ENCODE results near the gene LDLR. TPM values are rescaled to one million over a fixed set of nuclear protein-coding genes. Genes with fewer than 3 reads are reported as not detected.

The LDLR gene
- total RNA-seq, 2 experiments from 2014 or later = 88.3 to 99.1 TPM

- no peak for TF ChIP-seq EZH2phosphoT487 (IDR thresholded peaks at IDR 0.05; ENCODE audit: borderline replicate concordance, low read depth, low read length)
- TF ChIP-seq, protein P1, sequence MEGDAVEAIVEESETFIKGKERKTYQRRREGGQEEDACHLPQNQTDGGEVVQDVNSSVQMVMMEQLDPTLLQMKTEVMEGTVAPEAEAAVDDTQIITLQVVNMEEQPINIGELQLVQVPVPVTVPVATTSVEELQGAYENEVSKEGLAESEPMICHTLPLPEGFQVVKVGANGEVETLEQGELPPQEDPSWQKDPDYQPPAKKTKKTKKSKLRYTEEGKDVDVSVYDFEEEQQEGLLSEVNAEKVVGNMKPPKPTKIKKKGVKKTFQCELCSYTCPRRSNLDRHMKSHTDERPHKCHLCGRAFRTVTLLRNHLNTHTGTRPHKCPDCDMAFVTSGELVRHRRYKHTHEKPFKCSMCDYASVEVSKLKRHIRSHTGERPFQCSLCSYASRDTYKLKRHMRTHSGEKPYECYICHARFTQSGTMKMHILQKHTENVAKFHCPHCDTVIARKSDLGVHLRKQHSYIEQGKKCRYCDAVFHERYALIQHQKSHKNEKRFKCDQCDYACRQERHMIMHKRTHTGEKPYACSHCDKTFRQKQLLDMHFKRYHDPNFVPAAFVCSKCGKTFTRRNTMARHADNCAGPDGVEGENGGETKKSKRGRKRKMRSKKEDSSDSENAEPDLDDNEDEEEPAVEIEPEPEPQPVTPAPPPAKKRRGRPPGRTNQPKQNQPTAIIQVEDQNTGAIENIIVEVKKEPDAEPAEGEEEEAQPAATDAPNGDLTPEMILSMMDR (conservative IDR thresholded peaks at IDR 0.05; ENCODE audit: low read length) = no peak
- Histone ChIP-seq H3K36me3 (ENCODE audit: insufficient read depth, low read length) (peaks cover 60% of the 10 kb centered on the region), H3K4me3 (ENCODE audit: low read depth, low read length, poor library complexity, severe bottlenecking) (no peak overlapping the region), H3K27ac (ENCODE audit: low read depth, low read length, poor library complexity, severe bottlenecking) (no peak overlapping the region), H3K79me2 (ENCODE audit: insufficient read depth, low read depth, low read length) (no peaks in the 10 kb centered on the region), H3K9me3 (ENCODE audit: low read length) (no peaks in the 10 kb centered on the region), H2AFZ (ENCODE audit: low read length) (no peak overlapping the region), H3K4me2 (ENCODE audit: low read length) (no peak overlapping the region), H4K20me1 (ENCODE audit: insufficient read depth, low read length) (no peaks in the 10 kb centered on the region), H3K9me2 (ENCODE audit: insufficient read depth, low read length) (no peaks in the 10 kb centered on the region), H3K4me1 (ENCODE audit: insufficient read depth, low read length, poor library complexity, severe bottlenecking) (no peaks in the 10 kb centered on the region)
- no peak for DNase-seq (ENCODE audit: low spot score)
- intact Hi-C loops (cut with micrococcal nuclease; ENCODE audit: unreplicated experiment) = no loop called here
- BruUV-seq (replicated peaks) = no TSS peak
- ChIA-PET CTCF (ENCODE audit: unreplicated experiment) (no interaction called here), POLR2A (no interaction called here)
Observed at GRCh38 chr19:11164879-11165406, 75.7 kb downstream of the LDLR start.

GRCh38 chr19:11165486-11166030, 76.3 kb downstream of the LDLR start:
- CTCF ChIA-PET (ENCODE audit: unreplicated experiment) = no interaction called here
- H3K27ac ChIP-seq (ENCODE audit: low read depth, low read length, poor library complexity, severe bottlenecking) = no peak overlapping the region
- no peaks in the 10 kb centered on the region for H3K9me2 ChIP-seq (ENCODE audit: insufficient read depth, low read length)
- H2AFZ ChIP-seq (ENCODE audit: low read length) = no peak overlapping the region
- no peak for DNase-seq (ENCODE audit: low spot score)
- TF ChIP-seq, protein P1 (conservative IDR thresholded peaks at IDR 0.05; ENCODE audit: low read length) = no peak
- no peak for TF ChIP-seq EZH2phosphoT487 (IDR thresholded peaks at IDR 0.05; ENCODE audit: borderline replicate concordance, low read depth, low read length)
- no peaks in the 10 kb centered on the region for H3K9me3 ChIP-seq (ENCODE audit: low read length)
- H3K4me2 ChIP-seq (ENCODE audit: low read length) = no peak overlapping the region
- no TSS peak for BruUV-seq (replicated peaks)
- H3K36me3 ChIP-seq (ENCODE audit: insufficient read depth, low read length) = peaks cover 67% of the 10 kb centered on the region
- intact Hi-C loops (cut with micrococcal nuclease; ENCODE audit: unreplicated experiment) = no loop called here
- no peaks in the 10 kb centered on the region for H3K4me1 ChIP-seq (ENCODE audit: insufficient read depth, low read length, poor library complexity, severe bottlenecking)
- H3K4me3 ChIP-seq (ENCODE audit: low read depth, low read length, poor library complexity, severe bottlenecking) = no peak overlapping the region
- POLR2A ChIA-PET = no interaction called here
- H4K20me1 ChIP-seq (ENCODE audit: insufficient read depth, low read length) = no peaks in the 10 kb centered on the region
- no peaks in the 10 kb centered on the region for H3K79me2 ChIP-seq (ENCODE audit: insufficient read depth, low read depth, low read length)

DNA sequence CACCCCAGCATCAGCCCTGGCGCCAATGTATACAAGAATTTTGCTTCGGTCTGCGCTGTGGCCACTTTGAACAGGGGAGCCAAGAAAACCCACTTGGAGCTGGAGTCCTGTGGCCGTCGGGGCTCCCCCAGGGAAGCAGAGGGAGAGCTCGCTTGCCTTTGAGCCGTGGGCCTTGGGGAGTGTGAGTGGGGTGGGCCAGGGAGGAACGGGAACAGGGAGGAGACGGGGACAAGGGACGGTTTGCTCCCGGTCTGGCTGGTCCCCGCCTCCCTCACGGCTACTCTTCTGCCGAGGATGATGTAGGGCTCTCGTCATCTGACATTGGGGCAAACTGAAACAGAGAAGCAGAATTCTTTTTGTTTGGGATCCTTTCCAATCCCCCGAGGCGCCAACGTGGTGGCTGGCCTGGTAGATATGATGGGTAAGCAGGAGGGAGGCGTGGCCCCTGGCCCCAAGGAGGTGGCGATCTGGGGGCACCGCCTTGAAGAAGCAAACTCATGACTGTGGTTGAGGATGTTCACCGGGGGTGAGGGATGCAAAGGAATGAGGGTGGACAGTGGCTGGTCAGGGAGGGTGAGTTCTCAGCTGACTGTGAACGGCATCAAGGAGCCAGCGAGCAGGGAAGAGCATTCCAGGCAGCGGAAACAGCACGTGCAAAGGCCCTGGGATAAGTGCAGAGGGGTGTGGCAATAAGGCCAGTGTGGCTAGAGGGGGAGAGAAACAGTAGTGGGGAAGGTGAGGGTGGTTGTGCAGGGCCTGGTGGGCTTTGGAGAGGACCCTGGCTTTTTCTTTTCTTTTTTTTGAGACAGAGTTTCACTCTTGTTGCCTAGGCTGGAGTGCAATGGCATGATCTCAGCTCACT, 77.2 kb downstream of the LDLR start:
- peaks cover 73% of the 10 kb centered on the region for H3K36me3 ChIP-seq (ENCODE audit: insufficient read depth, low read length)
- POLR2A ChIA-PET = interaction anchor here (0.7 kb wide), 1 partner anchor 295 kb away, joined by 4 read pairs; the partner anchor contains the start of gene CARM1
- H3K4me2 ChIP-seq (ENCODE audit: low read length) = no peak overlapping the region
- intact Hi-C loops (cut with micrococcal nuclease; ENCODE audit: unreplicated experiment) = no loop called here
- CTCF ChIA-PET (ENCODE audit: unreplicated experiment) = no interaction called here
- no peaks in the 10 kb centered on the region for H3K79me2 ChIP-seq (ENCODE audit: insufficient read depth, low read depth, low read length)
- H3K4me3 ChIP-seq (ENCODE audit: low read depth, low read length, poor library complexity, severe bottlenecking) = no peak overlapping the region
- H2AFZ ChIP-seq (ENCODE audit: low read length) = no peak overlapping the region
- BruUV-seq (replicated peaks) = no TSS peak
- no peak for DNase-seq (ENCODE audit: low spot score)
- no peaks in the 10 kb centered on the region for H3K4me1 ChIP-seq (ENCODE audit: insufficient read depth, low read length, poor library complexity, severe bottlenecking)
- H4K20me1 ChIP-seq (ENCODE audit: insufficient read depth, low read length) = no peaks in the 10 kb centered on the region
- no peaks in the 10 kb centered on the region for H3K9me3 ChIP-seq (ENCODE audit: low read length)
- no peaks in the 10 kb centered on the region for H3K9me2 ChIP-seq (ENCODE audit: insufficient read depth, low read length)
- no peak overlapping the region for H3K27ac ChIP-seq (ENCODE audit: low read depth, low read length, poor library complexity, severe bottlenecking)
- TF ChIP-seq EZH2phosphoT487 (IDR thresholded peaks at IDR 0.05; ENCODE audit: borderline replicate concordance, low read depth, low read length) = no peak
- TF ChIP-seq, protein P1 (conservative IDR thresholded peaks at IDR 0.05; ENCODE audit: low read length) = no peak

Measured in OCI-LY7 (cell line).